Upper lobe of left lung (tissue), 4 donors: ENCODE measurements around the gene GSK3A.

Experiments
- CTCF ChIP-seq, 6 experiments: fragments of 450-650 bp in 4 of 6; fragments of 200-600 bp in 2 of 6; sonication (generic) in 2 of 6; IDR thresholded peaks; one replicate each; pipeline ENCODE4 v1.5.1; 2016 to 2019; ENCODE audit warnings: antibody characterized with exemption in 6 of 6
- EP300 ChIP-seq, 4 donors: sonication (generic); formaldehyde crosslinking; IDR thresholded peaks; one replicate each; pipeline ENCODE4 v1.5.1; 2017; ENCODE audit warnings: antibody characterized with exemption in 4 of 4, control low read depth in 2 of 4
- POLR2A ChIP-seq, 4 donors: fragments of 450-650 bp; IDR thresholded peaks; one replicate each; pipeline ENCODE4 v1.5.1; 2016 to 2017; ENCODE audit warnings: antibody characterized with exemption in 4 of 4, mild to moderate bottlenecking in 2 of 4
- POLR2AphosphoS5 ChIP-seq, 2 donors: sonication (generic); formaldehyde crosslinking; IDR thresholded peaks; one replicate each; pipeline ENCODE4 v1.5.1; 2017; ENCODE audit warnings: antibody characterized with exemption in 2 of 2

GRCh38 chr19:42253245-42254088, 11.1 kb upstream of the GSK3A start:
- no peak for TF ChIP-seq POLR2A (IDR thresholded peaks at IDR 0.05)
- TF ChIP-seq CTCF (IDR thresholded peaks at IDR 0.05): no peak
- TF ChIP-seq EP300 (IDR thresholded peaks at IDR 0.05): no peak
- peak; percentile 31 to 57 for TF ChIP-seq POLR2AphosphoS5 (IDR thresholded peaks at IDR 0.05)
